ENCODE results near the gene BBX. TPM values are rescaled to one million over a fixed set of nuclear protein-coding genes. Genes with fewer than 3 reads are reported as not detected.

BBX gene
- total RNA-seq, 2 donors from 2014 or later: 94.7 to 226 TPM

- H3K4me1 ChIP-seq (replicated peaks): no peaks in the 10 kb centered on the region
- TF ChIP-seq CTCF (IDR thresholded peaks at IDR 0.05) (no peak), POLR2AphosphoS5 (IDR thresholded peaks at IDR 0.05) (no peak), POLR2A (IDR thresholded peaks at IDR 0.05) (no peak)
- no peak overlapping the region for H3K27ac ChIP-seq
- no peak for DNase-seq (ENCODE audit: low spot score)
- H3K9me3 ChIP-seq: no peaks in the 10 kb centered on the region
- H3K4me3 ChIP-seq: no peak overlapping the region
- 50% methylated on average over 2 of the region's 2 CpGs for WGBS
- H3K27me3 ChIP-seq (replicated peaks; ENCODE audit: insufficient read depth): no peaks in the 10 kb centered on the region
- H3K36me3 ChIP-seq: no peaks in the 10 kb centered on the region
- intact Hi-C loops (cut with DNase I): no loop called here
Observed at GRCh38 chr3:107632576-107632975, 109.8 kb downstream of the BBX start.

DNA sequence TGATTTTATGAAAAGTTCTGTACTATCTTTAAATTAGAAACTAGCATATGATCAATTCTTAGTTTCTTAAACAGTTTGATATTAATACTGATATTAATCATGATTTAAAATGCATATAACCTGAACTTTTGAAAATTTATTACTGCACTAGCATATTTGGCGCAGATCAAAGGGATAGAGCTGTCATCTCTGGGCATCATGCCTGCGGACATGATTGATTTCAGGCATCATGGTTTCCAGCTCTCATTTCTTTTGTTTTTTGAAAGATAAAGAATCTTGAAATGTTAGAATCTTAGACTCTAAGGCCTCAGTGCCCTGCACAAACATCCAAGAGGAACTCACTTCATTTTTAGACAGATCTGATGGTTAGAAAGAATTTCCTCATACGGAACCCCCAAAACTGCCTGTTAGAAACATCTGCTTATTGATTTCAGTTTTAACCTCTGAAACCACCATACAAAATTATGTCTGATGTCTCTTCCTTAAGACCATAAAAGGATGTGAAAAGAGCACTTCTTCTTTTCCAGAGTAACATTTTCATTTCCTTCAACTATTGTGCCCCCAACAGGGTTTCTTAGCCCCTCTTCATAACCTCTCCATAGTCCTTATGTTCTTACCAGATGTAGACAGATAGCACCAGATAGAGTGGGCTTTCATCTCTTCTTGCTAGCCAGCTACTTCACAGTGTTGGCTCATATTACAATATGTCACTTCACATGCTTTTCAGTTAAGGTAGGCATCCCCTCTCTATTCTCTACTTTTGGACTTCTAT is 110.8 kb downstream of the BBX start:
- DNase-seq (ENCODE audit: low spot score): no peak
- H3K27ac ChIP-seq: no peak overlapping the region
- WGBS: 80% methylated on average over 3 of the region's 3 CpGs
- no peaks in the 10 kb centered on the region for H3K4me1 ChIP-seq (replicated peaks)
- no peak for TF ChIP-seq POLR2AphosphoS5 (IDR thresholded peaks at IDR 0.05)
- no peak for TF ChIP-seq POLR2A (IDR thresholded peaks at IDR 0.05)
- TF ChIP-seq CTCF (IDR thresholded peaks at IDR 0.05): no peak
- H3K27me3 ChIP-seq (replicated peaks; ENCODE audit: insufficient read depth): no peaks in the 10 kb centered on the region
- H3K9me3 ChIP-seq: no peaks in the 10 kb centered on the region
- intact Hi-C loops (cut with DNase I): no loop called here
- H3K4me3 ChIP-seq: no peak overlapping the region
- no peaks in the 10 kb centered on the region for H3K36me3 ChIP-seq

GRCh38 chr3:107634099-107634489 is 111.3 kb downstream of the BBX start:
- WGBS: 93% methylated on average over 3 of the region's 3 CpGs
- intact Hi-C loops (cut with DNase I): no loop called here
- DNase-seq (ENCODE audit: low spot score): no peak
- no peak for TF ChIP-seq POLR2A (IDR thresholded peaks at IDR 0.05)
- TF ChIP-seq CTCF (IDR thresholded peaks at IDR 0.05): no peak
- H3K4me3 ChIP-seq: no peak overlapping the region
- no peaks in the 10 kb centered on the region for H3K36me3 ChIP-seq
- H3K9me3 ChIP-seq: no peaks in the 10 kb centered on the region
- no peaks in the 10 kb centered on the region for H3K27me3 ChIP-seq (replicated peaks; ENCODE audit: insufficient read depth)
- H3K4me1 ChIP-seq (replicated peaks): no peaks in the 10 kb centered on the region
- H3K27ac ChIP-seq: no peak overlapping the region

DNA sequence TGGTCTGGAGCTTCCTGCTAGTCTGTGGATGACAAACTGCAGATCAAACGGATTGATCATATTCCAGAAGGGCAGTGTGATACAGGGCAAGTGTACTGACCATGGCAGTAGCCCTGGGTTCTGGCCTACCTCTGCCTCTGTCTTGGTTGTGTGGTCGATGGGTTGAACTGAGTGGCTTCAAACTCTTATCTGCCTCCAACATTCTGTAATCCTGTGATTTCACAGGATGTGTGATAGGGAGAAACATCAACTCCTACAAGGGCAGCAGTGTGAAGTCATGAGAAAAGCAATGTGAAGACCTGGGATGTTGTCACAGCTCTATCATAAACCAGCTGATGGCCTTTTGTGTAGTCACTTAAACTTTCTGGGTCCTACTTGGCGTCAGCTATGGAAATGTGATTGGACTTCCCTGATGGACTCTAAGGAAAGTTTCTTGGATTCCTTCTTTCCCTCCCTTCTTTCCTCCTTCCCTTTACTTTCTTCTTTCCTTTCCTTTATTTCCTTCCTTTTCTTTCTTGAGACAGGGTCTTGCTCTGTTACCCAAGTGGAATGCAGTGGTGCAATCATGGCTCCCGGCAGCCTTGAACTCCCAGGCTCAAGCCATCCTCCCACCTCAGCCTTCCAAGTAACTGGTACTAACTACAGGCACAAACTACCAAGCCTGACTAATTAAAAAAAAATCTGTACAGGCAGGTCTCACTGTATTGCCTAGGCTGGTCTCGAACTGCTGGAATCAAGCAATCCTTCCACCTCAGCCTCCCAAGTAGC is 114.8 kb downstream of the BBX start:
- Histone ChIP-seq H3K4me1 (replicated peaks) (no peaks in the 10 kb centered on the region), H3K36me3 (no peaks in the 10 kb centered on the region), H3K27me3 (replicated peaks; ENCODE audit: insufficient read depth) (no peaks in the 10 kb centered on the region), H3K9me3 (no peaks in the 10 kb centered on the region), H3K27ac (no peak overlapping the region), H3K4me3 (no peak overlapping the region)
- intact Hi-C loops (cut with DNase I): no loop called here
- DNase-seq (ENCODE audit: low spot score): no peak
- TF ChIP-seq POLR2A (IDR thresholded peaks at IDR 0.05): no peak
- no peak for TF ChIP-seq CTCF (IDR thresholded peaks at IDR 0.05)
- no peak for TF ChIP-seq POLR2AphosphoS5 (IDR thresholded peaks at IDR 0.05)
- WGBS: 93% methylated on average over 5 of the region's 5 CpGs
